ENCODE measurements around the gene GRM1.

DNA sequence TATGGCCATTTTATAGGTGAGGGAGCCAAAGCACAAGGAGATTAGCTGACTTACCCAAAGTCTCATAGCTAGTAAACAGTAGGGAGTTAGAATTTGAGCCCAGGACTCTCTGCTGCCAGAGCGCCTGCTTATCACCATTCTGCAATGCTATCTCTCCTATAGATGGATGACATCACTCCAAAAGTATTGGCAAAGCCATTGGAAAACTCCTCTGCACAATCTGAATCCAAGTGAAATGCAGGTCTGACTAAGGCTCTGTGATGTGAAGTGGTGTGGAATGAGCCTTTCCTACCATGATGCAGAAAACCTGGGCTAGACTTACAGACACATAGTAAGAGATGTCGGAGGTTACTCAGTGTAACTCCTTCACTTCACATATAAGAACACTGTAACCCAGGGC, 106.3 kb downstream of the GRM1 start:
- no peak for TF ChIP-seq POLR2A (IDR thresholded peaks at IDR 0.05)
- TF ChIP-seq, protein P1, sequence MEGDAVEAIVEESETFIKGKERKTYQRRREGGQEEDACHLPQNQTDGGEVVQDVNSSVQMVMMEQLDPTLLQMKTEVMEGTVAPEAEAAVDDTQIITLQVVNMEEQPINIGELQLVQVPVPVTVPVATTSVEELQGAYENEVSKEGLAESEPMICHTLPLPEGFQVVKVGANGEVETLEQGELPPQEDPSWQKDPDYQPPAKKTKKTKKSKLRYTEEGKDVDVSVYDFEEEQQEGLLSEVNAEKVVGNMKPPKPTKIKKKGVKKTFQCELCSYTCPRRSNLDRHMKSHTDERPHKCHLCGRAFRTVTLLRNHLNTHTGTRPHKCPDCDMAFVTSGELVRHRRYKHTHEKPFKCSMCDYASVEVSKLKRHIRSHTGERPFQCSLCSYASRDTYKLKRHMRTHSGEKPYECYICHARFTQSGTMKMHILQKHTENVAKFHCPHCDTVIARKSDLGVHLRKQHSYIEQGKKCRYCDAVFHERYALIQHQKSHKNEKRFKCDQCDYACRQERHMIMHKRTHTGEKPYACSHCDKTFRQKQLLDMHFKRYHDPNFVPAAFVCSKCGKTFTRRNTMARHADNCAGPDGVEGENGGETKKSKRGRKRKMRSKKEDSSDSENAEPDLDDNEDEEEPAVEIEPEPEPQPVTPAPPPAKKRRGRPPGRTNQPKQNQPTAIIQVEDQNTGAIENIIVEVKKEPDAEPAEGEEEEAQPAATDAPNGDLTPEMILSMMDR (IDR thresholded peaks at IDR 0.05), result no peak

Measured in esophagus squamous epithelium (tissue), 4 donors.